ENCODE measurements around the gene JAKMIP1.

DNA sequence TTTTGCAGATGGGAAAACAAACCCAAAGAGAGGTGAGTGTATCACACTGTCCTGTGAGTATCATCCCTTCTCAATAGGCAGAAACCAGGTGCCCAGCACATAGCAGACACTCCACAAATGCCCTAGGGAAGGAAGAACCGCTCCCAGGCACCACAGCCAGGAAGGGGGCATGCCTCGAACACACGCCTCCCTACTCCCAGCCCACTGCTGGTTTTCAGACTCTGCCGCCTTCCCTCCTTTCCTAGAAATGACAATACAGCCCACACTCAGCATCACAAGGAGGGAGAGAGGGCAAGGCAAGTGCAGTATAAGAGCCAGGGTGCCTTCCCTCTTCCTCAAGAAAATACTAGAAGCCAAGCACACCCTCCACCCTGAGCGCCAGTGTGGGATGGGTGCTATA is 16.2 kb downstream of the JAKMIP1 start:
- TF ChIP-seq, protein P1, sequence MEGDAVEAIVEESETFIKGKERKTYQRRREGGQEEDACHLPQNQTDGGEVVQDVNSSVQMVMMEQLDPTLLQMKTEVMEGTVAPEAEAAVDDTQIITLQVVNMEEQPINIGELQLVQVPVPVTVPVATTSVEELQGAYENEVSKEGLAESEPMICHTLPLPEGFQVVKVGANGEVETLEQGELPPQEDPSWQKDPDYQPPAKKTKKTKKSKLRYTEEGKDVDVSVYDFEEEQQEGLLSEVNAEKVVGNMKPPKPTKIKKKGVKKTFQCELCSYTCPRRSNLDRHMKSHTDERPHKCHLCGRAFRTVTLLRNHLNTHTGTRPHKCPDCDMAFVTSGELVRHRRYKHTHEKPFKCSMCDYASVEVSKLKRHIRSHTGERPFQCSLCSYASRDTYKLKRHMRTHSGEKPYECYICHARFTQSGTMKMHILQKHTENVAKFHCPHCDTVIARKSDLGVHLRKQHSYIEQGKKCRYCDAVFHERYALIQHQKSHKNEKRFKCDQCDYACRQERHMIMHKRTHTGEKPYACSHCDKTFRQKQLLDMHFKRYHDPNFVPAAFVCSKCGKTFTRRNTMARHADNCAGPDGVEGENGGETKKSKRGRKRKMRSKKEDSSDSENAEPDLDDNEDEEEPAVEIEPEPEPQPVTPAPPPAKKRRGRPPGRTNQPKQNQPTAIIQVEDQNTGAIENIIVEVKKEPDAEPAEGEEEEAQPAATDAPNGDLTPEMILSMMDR (IDR thresholded peaks at IDR 0.05) = no peak
- TF ChIP-seq EZH2 (IDR thresholded peaks at IDR 0.05; ENCODE audit: borderline replicate concordance, insufficient read depth, low read depth, low read length, poor library complexity, severe bottlenecking) = no peak
